GM12878 (cell line): ENCODE data around the gene HIP1.

ENCODE experiments used
- CBFB ChIP-seq: IDR thresholded peaks from 2 replicates; pipeline ENCODE4 v1.6.1; 2016; ENCODE audit warnings: antibody characterized with exemption, low read depth
- CEBPB ChIP-seq, 2 experiments: fragments of 150-350 bp in 1 of 2; IDR thresholded peaks; 2 replicates each; pipeline ENCODE4 v1.6.1; 2012 to 2014; ENCODE audit warnings: low read depth in 2 of 2, low read length in 2 of 2, borderline replicate concordance in 1 of 2, inconsistent platforms in 1 of 2
- CTCF ChIP-seq, 3 experiments: IDR thresholded peaks in 2 of 3; conservative IDR thresholded peaks in 1 of 3; 2 replicates each; pipeline ENCODE4 v1.5.1; 2011; ENCODE audit warnings: low read depth in 3 of 3, low read length in 3 of 3, mild to moderate bottlenecking in 3 of 3, control low read depth in 2 of 3, moderate library complexity in 2 of 3, inconsistent platforms in 1 of 3, mixed read lengths in 1 of 3; ENCODE audit not compliant: control insufficient read depth in 2 of 3, insufficient read depth in 1 of 3; ENCODE audit errors: extremely low read depth in 1 of 3
- EZH2 ChIP-seq: IDR thresholded peaks from 2 replicates; pipeline ENCODE4 v1.6.1; 2012; ENCODE audit warnings: low read depth, mild to moderate bottlenecking, control low read depth, inconsistent platforms, low read length, borderline replicate concordance; ENCODE audit not compliant: control insufficient read depth
- HCFC1 ChIP-seq: fragments of 150-350 bp; IDR thresholded peaks from 2 replicates; pipeline ENCODE4 v1.6.1; 2014; ENCODE audit warnings: low read length
- MXI1 ChIP-seq: fragments of 150-350 bp; IDR thresholded peaks from 2 replicates; pipeline ENCODE4 v1.6.1; 2011; ENCODE audit warnings: low read depth, mild to moderate bottlenecking, inconsistent platforms, low read length, improper control_type of control experiment
- POLR2A ChIP-seq: IDR thresholded peaks from 2 replicates; pipeline ENCODE4 v1.6.1; 2011; ENCODE audit warnings: low read depth, mild to moderate bottlenecking, low read length
- POU2F2 ChIP-seq: IDR thresholded peaks from 3 replicates; pipeline ENCODE4 v1.6.1; 2011; ENCODE audit warnings: low read depth, mild to moderate bottlenecking, low read length, borderline replicate concordance
- RAD21 ChIP-seq: IDR thresholded peaks from 2 replicates; pipeline ENCODE4 v1.6.1; 2011; ENCODE audit warnings: mild to moderate bottlenecking, low read depth, low read length, moderate library complexity; ENCODE audit not compliant: insufficient read depth

GRCh38 chr7:75649462-75649861 is 89.3 kb downstream of the HIP1 start:
- TF ChIP-seq POU2F2 (no peak), HCFC1 (no peak), EZH2 (no peak), CBFB (no peak), POLR2A (no peak), MXI1 (no peak), CTCF (IDR thresholded peaks at IDR 0.05 in 2 of 3, conservative IDR thresholded peaks at IDR 0.05 in 1 of 3; ENCODE audit: control insufficient read depth in 2 of 3, extremely low read depth in 1 of 3, insufficient read depth in 1 of 3, low read depth in 3 of 3, low read length in 3 of 3) (no peak), RAD21 (no peak), CEBPB (IDR thresholded peaks at IDR 0.05; ENCODE audit: borderline replicate concordance in 1 of 2, low read depth in 2 of 2, low read length in 2 of 2) (no peak)
